ENCODE measurements around the gene RRAD. TPM values are rescaled to one million over a fixed set of nuclear protein-coding genes. Genes with fewer than 3 reads are reported as not detected.

The RRAD gene
- total RNA-seq, 1 donor from 2014 or later = 40.2 TPM

DNA sequence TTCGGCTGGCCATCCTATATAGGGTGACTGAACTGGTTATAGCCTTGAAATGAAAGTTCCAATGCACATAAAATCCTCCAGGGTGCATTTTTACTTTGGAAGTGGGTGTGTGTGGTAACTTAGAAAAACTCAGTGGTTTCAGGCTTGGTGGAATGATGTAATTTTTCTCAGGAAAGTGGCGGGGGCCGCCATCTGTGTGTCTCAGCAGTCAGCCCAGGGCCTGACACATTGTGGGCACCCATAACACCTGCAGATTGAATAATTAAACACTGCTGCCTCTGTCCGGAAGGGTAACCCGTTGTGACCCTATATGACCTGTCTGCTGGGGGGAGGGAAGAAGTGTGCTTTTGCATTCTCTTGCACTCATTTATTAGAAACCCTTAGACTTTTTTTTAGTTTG lies 47.3 kb downstream of the RRAD start:
- no peak overlapping the region for H3K4me3 ChIP-seq (ENCODE audit: low read depth, low read length)
- TF ChIP-seq, protein P1, sequence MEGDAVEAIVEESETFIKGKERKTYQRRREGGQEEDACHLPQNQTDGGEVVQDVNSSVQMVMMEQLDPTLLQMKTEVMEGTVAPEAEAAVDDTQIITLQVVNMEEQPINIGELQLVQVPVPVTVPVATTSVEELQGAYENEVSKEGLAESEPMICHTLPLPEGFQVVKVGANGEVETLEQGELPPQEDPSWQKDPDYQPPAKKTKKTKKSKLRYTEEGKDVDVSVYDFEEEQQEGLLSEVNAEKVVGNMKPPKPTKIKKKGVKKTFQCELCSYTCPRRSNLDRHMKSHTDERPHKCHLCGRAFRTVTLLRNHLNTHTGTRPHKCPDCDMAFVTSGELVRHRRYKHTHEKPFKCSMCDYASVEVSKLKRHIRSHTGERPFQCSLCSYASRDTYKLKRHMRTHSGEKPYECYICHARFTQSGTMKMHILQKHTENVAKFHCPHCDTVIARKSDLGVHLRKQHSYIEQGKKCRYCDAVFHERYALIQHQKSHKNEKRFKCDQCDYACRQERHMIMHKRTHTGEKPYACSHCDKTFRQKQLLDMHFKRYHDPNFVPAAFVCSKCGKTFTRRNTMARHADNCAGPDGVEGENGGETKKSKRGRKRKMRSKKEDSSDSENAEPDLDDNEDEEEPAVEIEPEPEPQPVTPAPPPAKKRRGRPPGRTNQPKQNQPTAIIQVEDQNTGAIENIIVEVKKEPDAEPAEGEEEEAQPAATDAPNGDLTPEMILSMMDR (conservative IDR thresholded peaks at IDR 0.05; ENCODE audit: low read depth, low read length) = no peak
- DNase-seq (ENCODE audit: low read depth) = no peak

DNA sequence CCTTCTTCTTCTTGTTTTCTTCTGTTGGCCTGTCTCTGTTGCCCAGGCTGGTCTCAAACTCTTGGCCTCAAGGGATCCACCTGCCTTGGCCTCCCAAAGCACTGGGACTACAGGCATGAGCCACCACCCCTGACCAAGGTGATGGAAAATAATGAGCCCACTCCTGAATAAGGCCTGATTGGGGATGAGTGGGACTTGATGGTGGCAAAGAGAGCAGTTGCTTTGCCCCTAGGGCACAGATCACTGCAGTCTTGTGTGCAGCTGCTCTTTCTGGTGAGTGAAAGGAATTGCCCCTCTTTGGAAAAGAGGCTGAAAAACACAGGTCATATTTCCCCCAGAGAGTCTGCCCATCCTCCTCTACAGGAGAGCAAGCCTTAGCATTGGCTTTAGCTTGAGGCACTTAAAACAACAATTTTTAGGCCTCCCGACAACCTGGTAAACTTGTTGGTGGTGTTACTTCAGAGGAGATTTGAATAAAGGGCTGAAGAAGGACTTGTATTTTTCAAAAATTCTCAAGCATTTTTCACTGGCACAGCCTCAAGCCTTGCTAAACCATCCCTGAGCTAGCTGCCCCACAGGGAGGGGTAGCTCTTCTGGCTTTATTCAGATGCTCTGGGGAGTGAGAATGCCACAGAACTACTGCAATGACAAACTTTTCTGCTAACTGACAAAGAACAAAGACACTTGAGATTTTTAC lies 51.1 kb downstream of the RRAD start:
- TF ChIP-seq, protein P1 (conservative IDR thresholded peaks at IDR 0.05; ENCODE audit: low read depth, low read length) = no peak
- no peak for DNase-seq (ENCODE audit: low read depth)

DNA sequence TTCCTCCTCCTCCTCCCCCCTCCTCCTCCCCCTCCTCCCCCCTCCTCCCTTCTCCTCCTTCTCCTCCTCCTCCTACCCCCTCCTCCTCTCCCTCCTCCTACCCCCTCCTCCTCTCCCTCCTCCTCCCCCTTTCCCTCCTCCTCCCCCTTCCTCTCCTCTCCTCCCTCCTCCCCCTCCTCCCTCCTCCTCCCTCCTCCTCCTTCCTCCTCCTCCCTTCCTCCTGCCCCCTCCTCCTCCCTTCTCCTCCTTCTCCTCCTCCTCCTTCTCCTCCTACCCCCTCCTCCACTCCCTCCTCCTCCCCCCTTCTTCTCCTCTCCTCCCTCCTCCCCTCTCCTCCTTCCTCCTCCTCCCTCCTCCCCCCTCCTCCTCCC lies 51.7 kb downstream of the RRAD start:
- H3K4me3 ChIP-seq (ENCODE audit: low read depth, low read length) = no peak overlapping the region
- DNase-seq (ENCODE audit: low read depth) = no peak
- TF ChIP-seq, protein P1 (conservative IDR thresholded peaks at IDR 0.05; ENCODE audit: low read depth, low read length) = no peak

More for the DNA sequence above, 51.1 kb downstream of the RRAD start:
- H3K4me3 ChIP-seq (ENCODE audit: low read depth, low read length) = no peak overlapping the region

DNA sequence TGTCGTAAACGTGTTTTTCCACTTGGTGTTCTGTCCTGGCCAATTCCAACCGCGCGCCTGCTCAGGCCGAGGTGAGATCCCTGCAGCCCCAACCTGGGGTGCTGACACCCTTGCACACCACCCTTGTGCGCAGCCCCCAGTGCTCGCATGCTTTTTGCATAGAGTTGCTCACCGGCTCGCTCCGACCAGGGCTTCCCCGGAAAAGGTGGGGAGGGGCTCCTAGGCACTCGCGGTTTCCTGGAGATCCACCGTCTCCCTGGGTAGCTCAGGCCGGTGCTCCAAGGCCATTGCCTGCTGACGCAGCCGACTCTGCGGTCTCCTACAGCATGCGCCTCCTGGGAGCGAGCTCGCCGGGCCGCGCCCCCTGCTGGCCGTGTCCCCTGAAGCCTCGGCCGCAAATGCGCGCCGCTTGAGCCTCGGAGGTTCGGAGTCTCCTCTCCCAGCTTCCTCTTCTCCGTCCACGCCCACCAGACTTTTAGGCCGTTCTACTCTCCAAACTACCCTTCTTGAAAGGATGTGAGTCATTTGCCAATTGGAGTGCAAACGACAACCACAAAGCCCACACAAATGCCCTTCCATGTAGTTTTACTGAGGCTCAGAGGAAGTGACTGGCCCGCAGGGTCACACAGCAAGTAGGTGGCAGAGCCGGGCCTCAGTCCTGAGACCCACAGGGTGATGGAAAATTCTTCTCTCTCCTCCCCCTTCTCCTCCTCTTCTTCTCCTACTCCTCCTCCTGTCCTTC lies 52.2 kb downstream of the RRAD start:
- TF ChIP-seq, protein P1 (conservative IDR thresholded peaks at IDR 0.05; ENCODE audit: low read depth, low read length) = peak; percentile 92
- peak overlapping the region; percentile 49 for H3K4me3 ChIP-seq (ENCODE audit: low read depth, low read length)
- DNase-seq (ENCODE audit: low read depth) = peak; percentile 87

DNA sequence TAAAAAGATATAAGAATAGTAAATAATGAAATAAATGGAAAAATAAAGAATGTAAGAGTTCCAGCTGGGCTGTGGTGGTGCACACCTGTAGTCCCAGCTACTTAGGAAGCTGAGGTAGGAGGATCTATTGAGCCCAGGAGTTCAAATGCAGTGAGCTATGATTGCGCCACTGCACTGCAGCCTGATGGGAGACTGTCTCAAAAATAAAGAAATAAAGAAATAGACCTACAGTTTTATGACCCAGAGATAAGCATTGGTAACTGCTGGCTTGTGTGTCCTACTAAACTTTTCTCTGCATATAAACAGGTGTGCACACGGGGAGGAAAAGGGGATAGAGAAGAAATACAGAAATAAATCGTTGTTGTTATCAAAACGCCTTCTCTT lies 52.8 kb downstream of the RRAD start:
- DNase-seq (ENCODE audit: low read depth) = no peak
- TF ChIP-seq, protein P1 (conservative IDR thresholded peaks at IDR 0.05; ENCODE audit: low read depth, low read length) = no peak
- peak overlapping the region; percentile 49 for H3K4me3 ChIP-seq (ENCODE audit: low read depth, low read length)

DNA sequence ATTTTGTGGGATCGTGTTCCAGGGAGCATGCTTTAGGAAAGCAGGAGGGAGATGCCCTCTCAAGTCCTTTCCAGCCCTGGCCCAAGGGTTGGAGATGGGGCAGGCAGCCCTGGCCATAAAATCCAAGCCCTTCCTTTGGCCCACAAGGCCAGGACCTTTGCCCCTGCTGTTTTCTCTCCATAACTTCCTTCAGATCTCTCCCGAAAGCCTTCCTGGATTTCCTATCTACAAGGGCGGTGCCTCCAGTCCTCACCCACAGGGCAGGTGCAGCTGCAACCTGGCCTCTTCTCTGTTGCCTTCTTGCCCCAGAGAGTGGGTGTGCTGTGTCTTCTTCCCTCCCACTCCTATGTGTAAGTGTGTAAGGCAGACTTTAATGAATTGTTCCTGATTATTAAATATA lies 53.5 kb downstream of the RRAD start:
- no peak for DNase-seq (ENCODE audit: low read depth)
- no peak overlapping the region for H3K4me3 ChIP-seq (ENCODE audit: low read depth, low read length)
- TF ChIP-seq, protein P1 (conservative IDR thresholded peaks at IDR 0.05; ENCODE audit: low read depth, low read length) = no peak

Other genes starting within 250 kb of the RRAD start
- gene CMTM4, start 228.8 kb downstream of the RRAD start, total RNA-seq = 16.8 and 35.1 TPM in 2 replicates
- gene DYNC1LI2, start 173.9 kb downstream of the RRAD start, total RNA-seq = 55.3 and 63.1 TPM in 2 replicates
- gene TERB1, start 124.0 kb downstream of the RRAD start, total RNA-seq = not detected in 2 replicates
- 92.3 and 115 TPM in 2 replicates for gene NAE1, start 94.6 kb downstream of the RRAD start, total RNA-seq
- 0.12 TPM in 1 of 2 replicates, not detected in the other for gene CA7, start 81.1 kb downstream of the RRAD start, total RNA-seq
- gene PDP2, start 45.0 kb downstream of the RRAD start, total RNA-seq = 2.4 and 5.2 TPM in 2 replicates
- gene CDH16, start 6.7 kb downstream of the RRAD start, total RNA-seq = 0.14 and 0.81 TPM in 2 replicates
- gene CIAO2B, start 8.9 kb upstream of the RRAD start, total RNA-seq = 123 and 178 TPM in 2 replicates
- gene CES2, start 10.0 kb upstream of the RRAD start, total RNA-seq = 10.9 and 20.9 TPM in 2 replicates
- gene CES3, start 35.7 kb upstream of the RRAD start, total RNA-seq = 0.75 TPM in 1 of 2 replicates, not detected in the other
- 0.52 and 2.0 TPM in 2 replicates for gene CES4A, start 63.1 kb upstream of the RRAD start, total RNA-seq
- gene CBFB, start 103.6 kb upstream of the RRAD start, total RNA-seq = 74.9 and 178 TPM in 2 replicates
- gene PHAF1, start 184.4 kb upstream of the RRAD start, total RNA-seq = 14.7 and 16.4 TPM in 2 replicates
- gene B3GNT9, start 225.5 kb upstream of the RRAD start, total RNA-seq = 1.0 and 2.0 TPM in 2 replicates
- 17.6 and 30.6 TPM in 2 replicates for gene TRADD, start 234.4 kb upstream of the RRAD start, total RNA-seq
- gene FBXL8, start 234.4 kb upstream of the RRAD start, total RNA-seq = 4.9 and 12.3 TPM in 2 replicates
- gene HSF4, start 239.2 kb upstream of the RRAD start, total RNA-seq = 0.14 and 0.63 TPM in 2 replicates
- gene NOL3, start 245.0 kb upstream of the RRAD start, total RNA-seq = 12.5 and 39.4 TPM in 2 replicates